Stimulated activated CD4-positive, alpha-beta T cell treated with anti-CD3 and anti-CD28 coated beads, Interleukin-1b, Interleukin-23, amount 100 ng/mL, for 4 hours (primary cell): ENCODE data around the gene ATP2C2.

Experiments
- DNase-seq, 2 donors: peaks; one replicate each; pipeline ENCODE4 v3.0.0-alpha.2; 2020; ENCODE audit warnings: low read depth in 2 of 2

The ATP2C2 gene

GRCh38 chr16:84475643-84476240, 107.4 kb downstream of the ATP2C2 start:
- DNase-seq: no peak

- no peak for DNase-seq
These were observed 108.1 kb downstream of the ATP2C2 start for GRCh38 chr16:84476401-84476800.

DNA sequence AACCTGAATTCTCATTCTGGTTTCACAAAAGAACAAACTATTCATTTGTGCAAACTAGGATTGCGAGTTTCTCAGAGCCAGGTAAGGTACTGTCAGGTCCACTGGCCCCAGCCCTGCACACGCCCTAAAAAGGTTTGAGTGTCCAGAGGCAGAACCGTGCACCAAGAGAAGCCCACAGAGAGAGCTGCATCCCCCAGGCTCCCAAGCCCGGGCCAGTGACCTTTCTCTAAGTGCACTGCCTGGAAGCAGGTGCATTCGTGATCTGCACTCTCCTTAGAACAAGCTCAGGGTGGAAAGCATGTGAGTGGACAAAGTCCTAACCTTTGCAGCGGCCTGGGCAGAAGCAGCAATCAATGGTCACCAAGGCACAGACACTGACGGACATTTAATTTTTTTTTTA, 109.3 kb downstream of the ATP2C2 start:
- DNase-seq: no peak

GRCh38 chr16:84478172-84478947, 110.0 kb downstream of the ATP2C2 start:
- DNase-seq: no peak

- DNase-seq: no peak
These were observed 111.5 kb downstream of the ATP2C2 start for GRCh38 chr16:84479716-84480450.

GRCh38 chr16:84481051-84481735, 112.9 kb downstream of the ATP2C2 start:
- DNase-seq: no peak

GRCh38 chr16:84482001-84482891, 113.9 kb downstream of the ATP2C2 start:
- no peak for DNase-seq

- DNase-seq: no peak
These were observed 114.9 kb downstream of the ATP2C2 start for GRCh38 chr16:84482951-84483881.

- DNase-seq: no peak
These were observed 115.7 kb downstream of the ATP2C2 start for GRCh38 chr16:84483882-84484565.

- no peak for DNase-seq
These were observed 116.4 kb downstream of the ATP2C2 start for GRCh38 chr16:84484579-84485254.

DNA sequence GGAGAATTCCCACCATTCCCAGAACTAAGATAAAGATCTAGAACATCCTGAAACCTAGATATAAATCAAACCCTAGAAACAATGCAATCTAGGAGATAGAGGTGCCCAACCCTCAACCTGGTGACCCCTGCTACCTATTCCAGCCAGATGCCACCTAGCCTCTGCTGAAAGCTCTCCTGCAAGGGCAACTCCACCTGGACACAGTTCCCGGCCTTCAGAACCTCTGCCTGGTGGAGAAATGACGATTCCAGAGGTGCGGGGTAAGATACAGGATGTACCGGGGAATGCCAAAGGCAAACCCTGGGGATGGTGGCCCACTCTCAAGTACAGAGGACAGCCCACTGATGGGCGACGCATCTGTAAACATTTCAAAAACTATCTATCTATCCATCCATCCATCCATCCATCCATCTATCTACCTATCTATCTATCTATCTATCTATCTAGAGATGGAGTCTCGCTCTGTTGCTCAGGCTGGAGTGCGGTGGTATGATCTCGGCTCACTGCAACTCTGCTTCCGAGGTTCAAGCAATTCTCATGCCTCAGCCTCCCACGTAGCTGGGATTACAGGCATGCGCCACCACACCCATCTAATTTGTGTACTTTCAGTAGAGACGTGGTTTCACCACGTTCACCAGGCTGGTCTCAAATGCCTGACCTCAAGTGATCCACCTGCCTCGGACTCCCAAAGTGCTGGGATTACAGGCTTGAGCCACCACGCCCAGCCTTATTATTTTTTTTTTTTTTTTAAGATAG, 117.1 kb downstream of the ATP2C2 start:
- no peak for DNase-seq

GRCh38 chr16:84486126-84486525, 117.8 kb downstream of the ATP2C2 start:
- no peak for DNase-seq

DNA sequence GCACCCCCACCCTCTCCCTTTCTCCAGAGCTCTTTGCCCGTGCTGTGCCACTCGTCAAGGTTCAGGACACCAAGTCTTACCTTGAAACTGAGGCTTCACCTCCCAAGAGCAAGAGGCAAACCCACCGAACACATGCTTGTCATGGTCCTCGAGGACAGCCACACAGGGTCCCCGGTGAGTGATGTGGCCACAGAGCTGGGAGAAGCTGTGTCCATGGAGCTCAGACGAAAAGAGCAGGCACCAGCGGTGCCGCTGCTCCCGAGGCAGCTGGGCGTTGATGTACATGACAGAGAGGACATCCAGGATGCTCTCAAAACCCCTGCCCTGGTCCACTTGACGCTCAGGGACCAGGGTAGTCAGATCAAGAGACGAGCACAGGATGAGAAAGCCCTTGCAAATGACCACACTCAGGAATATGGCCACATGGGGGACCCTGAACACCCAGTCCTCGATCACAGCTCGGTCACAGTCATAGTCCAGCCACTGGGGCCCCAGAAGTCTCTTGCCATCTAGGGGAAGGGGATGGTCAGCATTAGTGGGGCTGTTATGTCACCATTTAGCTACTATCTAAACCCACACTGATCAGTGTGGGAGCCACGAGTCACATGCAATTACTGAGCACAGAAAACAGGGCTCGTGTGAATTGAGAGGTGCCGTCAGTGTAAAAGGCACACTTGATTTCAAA, 118.4 kb downstream of the ATP2C2 start:
- DNase-seq: no peak

GRCh38 chr16:84487358-84487757, 119.0 kb downstream of the ATP2C2 start:
- no peak for DNase-seq

DNA sequence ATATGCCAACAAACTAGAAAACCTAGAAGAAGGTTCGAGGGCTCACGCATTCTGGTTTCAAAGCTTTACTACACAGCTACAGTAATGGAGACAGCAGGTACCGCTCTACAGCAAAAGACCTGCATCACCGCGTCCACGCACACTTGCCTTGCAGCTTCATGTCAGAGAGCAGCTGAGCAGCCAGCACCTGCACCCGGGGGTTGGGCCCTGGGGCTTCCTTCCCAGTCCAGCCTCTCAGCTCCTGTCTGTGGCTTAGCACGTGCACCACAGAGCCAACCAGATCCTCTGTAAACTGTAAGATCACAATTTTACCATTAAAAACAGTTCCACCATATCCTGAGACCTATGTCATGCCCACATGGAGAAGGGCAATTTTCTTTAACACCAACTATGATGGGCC, 120.8 kb downstream of the ATP2C2 start:
- DNase-seq: no peak

DNA sequence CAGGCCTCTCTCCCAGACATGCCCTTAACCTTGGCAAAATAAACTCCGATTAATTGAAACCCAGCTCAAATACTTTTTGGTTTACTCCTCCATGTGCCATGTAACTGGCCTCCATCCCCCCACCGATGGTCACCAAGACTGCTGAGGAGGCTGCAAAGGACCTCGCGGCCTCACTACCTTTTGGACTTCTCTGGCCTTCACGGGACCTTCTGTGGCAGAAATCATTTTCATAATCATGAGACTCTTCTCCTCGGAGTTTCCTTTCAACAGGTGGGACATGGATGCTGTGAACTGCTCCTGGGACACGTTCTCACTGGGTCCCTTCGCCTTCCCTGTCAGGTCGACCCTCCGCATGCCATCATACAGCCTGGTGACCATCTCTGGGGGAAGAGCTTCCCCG, 127.2 kb downstream of the ATP2C2 start:
- no peak for DNase-seq

- DNase-seq: no peak
These were observed 128.7 kb downstream of the ATP2C2 start for GRCh38 chr16:84496991-84497390.
